Hematopoietic multipotent progenitor cell treated with erythropoietin and hydrocortisone succinate and interleukin-3 and kit ligand, for 6 days (in vitro differentiated cells): ENCODE results near the gene JAKMIP3.

ENCODE experiments used
- DNase-seq: peaks from one replicate; pipeline ENCODE4 v3.0.0-alpha.2; 2015

Gene JAKMIP3

GRCh38 chr10:132100556-132101349, 35.0 kb downstream of the JAKMIP3 start:
- DNase-seq = no peak

GRCh38 chr10:132101529-132101928, 35.8 kb downstream of the JAKMIP3 start:
- DNase-seq = no peak

DNA sequence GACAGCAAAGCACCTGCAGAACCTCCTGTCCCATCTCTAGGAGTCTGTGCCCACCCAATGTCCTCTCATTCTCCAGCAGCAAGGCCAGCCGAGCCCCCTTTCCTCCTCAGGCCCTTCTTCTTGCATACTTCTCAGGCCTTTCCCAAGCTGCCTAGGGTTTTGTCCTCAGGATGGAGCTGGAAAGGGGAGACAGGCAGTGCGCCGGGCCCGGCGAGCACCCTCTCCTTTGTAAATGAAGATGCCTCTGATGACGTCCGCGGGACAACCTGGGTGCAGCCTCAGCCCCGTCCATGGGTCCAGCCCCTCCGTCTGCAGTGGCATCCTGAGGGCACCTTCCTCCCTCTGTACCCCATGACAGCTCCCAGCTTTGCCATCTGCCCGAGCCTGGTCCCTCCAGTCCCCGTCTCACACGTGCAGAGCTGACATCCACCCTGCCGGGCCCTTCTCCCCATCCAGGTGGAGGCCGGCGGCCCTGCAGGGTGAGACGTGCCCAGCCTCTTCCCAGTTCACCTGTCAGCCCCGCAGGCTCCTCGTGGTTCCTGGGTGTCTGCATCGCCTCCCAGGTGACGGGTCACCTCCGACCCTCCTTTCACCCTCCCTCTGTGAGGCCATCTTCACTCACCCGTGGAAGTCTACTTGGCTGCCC, 36.4 kb downstream of the JAKMIP3 start:
- no peak for DNase-seq

GRCh38 chr10:132102717-132103110, 37.0 kb downstream of the JAKMIP3 start:
- no peak for DNase-seq

DNA sequence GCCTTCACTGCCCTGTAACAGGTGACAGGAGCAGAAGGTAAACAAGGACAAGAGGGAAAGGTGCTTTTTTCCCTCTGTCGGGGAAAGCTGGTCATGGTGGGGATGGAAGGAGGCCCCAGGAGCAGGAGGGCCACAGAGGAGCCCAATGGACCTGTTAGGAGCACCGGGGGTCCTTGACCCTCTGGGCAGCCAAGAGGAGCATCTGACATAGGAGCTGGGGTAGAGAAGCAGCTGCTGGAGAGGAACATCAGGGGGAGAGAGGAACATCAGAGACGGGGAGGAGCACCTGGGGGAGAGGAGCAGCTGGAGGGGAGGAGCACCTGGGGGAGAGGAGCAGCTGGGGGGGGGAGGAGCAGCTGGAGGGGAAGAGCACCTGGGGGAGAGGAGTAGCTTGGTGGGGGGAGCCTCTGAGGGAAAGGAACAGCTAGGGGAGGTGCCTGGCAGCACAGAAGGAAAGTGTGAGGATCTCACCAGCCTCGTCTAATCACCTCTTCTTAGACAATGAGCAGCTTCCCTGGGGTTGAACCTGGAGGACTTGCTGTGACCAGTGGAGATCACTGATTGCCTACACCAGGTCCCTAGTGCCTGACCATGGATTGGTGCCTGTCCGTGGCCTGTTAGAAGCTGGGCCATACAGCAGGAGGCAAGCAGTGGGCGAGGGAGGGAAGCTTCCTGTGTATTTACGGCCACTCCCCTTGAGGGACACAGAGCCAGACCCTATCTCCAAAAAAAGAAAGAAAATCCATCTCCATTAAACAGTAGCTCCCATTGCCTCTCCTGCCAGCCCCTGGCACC, 37.6 kb downstream of the JAKMIP3 start:
- DNase-seq = no peak

GRCh38 chr10:132104062-132104461, 38.3 kb downstream of the JAKMIP3 start:
- no peak for DNase-seq

- DNase-seq = no peak
Observed at GRCh38 chr10:132104471-132105301, 38.9 kb downstream of the JAKMIP3 start.

GRCh38 chr10:132105302-132105995, 39.7 kb downstream of the JAKMIP3 start:
- DNase-seq = no peak

GRCh38 chr10:132106431-132106830, 40.7 kb downstream of the JAKMIP3 start:
- no peak for DNase-seq

- DNase-seq = no peak
Observed at GRCh38 chr10:132107186-132107948, 41.6 kb downstream of the JAKMIP3 start.

- no peak for DNase-seq
Observed at GRCh38 chr10:132107949-132108877, 42.5 kb downstream of the JAKMIP3 start.

GRCh38 chr10:132109341-132110110, 43.8 kb downstream of the JAKMIP3 start:
- DNase-seq = no peak

DNA sequence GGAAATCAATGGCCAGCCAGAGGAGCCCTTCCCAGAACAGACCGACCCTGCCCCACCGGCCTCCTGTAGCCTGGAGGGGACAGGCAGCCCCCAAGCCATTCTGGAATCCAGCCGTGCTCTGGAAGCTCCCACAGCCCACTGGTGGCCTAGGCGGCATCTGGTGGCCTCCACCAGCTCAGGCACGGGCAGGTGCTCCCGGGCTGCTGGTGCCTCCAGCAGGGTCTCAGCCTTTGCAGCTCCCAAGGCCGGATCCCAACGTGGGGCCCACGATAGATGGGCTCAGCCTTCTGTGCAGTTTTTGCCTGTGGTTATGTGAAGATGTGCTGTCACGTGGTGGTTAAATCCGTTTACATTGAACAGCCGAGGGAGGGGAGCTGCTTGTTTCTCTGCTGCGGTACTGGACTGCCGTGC, 44.4 kb downstream of the JAKMIP3 start:
- no peak for DNase-seq

DNA sequence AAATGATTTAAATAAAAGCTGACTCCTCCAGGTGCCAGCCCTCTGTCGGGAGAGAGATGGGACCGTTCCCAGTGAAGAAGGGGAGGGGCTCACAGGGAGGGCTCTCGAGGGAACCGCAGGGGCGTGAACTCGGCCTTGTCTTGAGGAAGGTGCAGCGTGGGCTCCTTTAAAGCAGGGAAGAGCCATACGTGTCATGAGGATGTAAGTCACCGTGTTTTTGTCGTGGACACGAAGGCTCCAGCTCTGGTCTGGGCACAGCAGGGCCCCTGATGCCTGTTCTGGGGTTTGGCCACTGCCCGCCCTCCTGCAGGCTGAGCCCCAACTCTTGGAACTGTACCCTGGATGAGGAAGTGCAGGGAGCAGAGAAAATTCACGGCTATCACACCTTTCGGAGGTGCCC, 45.0 kb downstream of the JAKMIP3 start:
- no peak for DNase-seq

DNA sequence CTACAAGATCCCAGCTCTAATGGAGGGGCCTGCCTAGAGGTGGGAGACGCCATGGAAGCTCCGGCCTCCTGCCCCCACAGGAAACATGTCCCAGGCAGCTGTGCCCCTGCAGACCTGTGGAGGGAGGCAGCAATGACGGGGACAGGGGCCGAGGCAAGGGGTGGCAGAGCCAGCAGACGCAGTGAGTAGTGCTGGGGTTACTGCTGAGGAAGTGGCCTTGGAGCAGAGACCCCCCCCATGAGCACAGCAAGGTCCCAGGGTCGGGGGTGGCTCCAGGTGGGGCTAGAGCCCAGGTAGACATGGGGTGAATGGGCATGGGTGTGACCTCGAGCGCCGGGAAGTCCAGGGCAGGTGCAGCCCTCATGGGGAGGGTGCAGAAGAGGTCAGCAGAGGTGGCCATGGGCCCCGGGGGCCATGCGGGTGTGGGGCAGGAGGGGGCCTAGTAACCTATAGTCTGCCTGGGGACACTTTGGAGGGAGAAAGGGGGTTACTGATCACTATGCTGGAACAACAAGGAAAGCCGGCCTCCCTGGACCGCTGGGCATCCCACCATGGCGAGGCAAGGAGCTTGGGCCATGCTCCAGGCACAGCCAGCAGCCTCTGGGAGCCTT, 45.5 kb downstream of the JAKMIP3 start:
- DNase-seq = no peak

DNA sequence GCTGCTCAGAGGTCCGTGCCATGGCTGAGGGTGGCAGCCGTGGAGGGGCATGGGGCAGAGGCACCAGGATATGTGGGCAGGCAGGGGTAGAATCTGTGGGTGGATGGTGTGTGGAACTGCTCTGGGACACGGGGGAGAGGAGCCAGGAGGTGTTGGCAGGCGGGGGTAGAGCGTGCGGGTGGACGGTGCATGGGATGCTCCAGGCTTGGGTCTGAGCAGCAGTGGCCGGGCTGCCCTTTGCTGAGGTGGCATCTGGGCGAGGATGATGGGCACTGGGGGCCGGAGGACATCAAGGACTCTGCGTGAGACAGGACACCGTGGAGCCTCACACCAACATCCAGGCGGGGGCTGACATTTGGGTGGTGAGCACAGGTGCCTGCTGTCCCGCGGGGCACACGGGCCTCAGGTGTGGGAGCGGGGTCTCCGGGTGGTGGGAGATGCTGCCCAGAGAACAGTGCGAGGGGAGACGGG, 46.2 kb downstream of the JAKMIP3 start:
- DNase-seq = no peak

- DNase-seq = no peak
Observed at GRCh38 chr10:132112611-132113010, 46.9 kb downstream of the JAKMIP3 start.

- no peak for DNase-seq
Observed at GRCh38 chr10:132113206-132113605, 47.5 kb downstream of the JAKMIP3 start.
